T-helper 1 cell treated with Interleukin-12 subunit alpha and Interleukin-12 subunit beta and Interleukin-4 antibody, amounts not matched to agents 30 ng/mL and 1 ng/mL, for 36 hours (primary cell): ENCODE measurements around the gene SCAF1. TPM values are rescaled to one million over a fixed set of nuclear protein-coding genes. Genes with fewer than 3 reads are reported as not detected.

Source experiments
- intact Hi-C: fragments of 100-400 bp; cut with micrococcal nuclease; formaldehyde crosslinking; loops from one replicate; pipeline ENCODE4 v1.15.1; 2024
- total RNA-seq: library from RNA; stranded (reverse); gene quantifications from 2 replicates; pipeline ENCODE4 v1.2.3, GENCODE V29; 2022

The SCAF1 gene
- total RNA-seq, 1 donor from 2014 or later: 72.1 TPM

- intact Hi-C loops: loop anchor here (1.0 kb wide), 2 partner anchors 90 to 288 kb away; no protein-coding TSS in a partner anchor
These were observed 38.7 kb downstream of the SCAF1 start for GRCh38 chr19:49680421-49681351.

- intact Hi-C loops: no loop called here
These were observed 39.8 kb downstream of the SCAF1 start for GRCh38 chr19:49681830-49682229.

- intact Hi-C loops: no loop called here
These were observed 40.3 kb downstream of the SCAF1 start for GRCh38 chr19:49682274-49682673.

- intact Hi-C loops: no loop called here
These were observed 41.8 kb downstream of the SCAF1 start for GRCh38 chr19:49683814-49684250.

- intact Hi-C loops: no loop called here
These were observed 42.4 kb downstream of the SCAF1 start for GRCh38 chr19:49684251-49684982.

GRCh38 chr19:49684983-49685553 is 43.1 kb downstream of the SCAF1 start:
- intact Hi-C loops: no loop called here

- intact Hi-C loops: no loop called here
These were observed 43.9 kb downstream of the SCAF1 start for GRCh38 chr19:49685845-49686332.

GRCh38 chr19:49686503-49687088 is 44.6 kb downstream of the SCAF1 start:
- intact Hi-C loops: no loop called here

GRCh38 chr19:49687150-49687549 is 45.1 kb downstream of the SCAF1 start:
- intact Hi-C loops: no loop called here

- intact Hi-C loops: no loop called here
These were observed 45.7 kb downstream of the SCAF1 start for GRCh38 chr19:49687566-49688316.

- intact Hi-C loops: no loop called here
These were observed 46.6 kb downstream of the SCAF1 start for GRCh38 chr19:49688531-49689132.

- intact Hi-C loops: loop anchor here (10.0 kb wide), 1 partner anchor 295 kb away; no protein-coding TSS in a partner anchor
These were observed 47.4 kb downstream of the SCAF1 start, which contains the start of gene ADM5 for GRCh38 chr19:49689133-49690078. Gene ADM5 (plus strand): TSS chr19:49689594. CDS start chr19:49689838, 244 bp downstream.

- intact Hi-C loops: loop anchor here (10.0 kb wide), 1 partner anchor 295 kb away; no protein-coding TSS in a partner anchor
These were observed 48.2 kb downstream of the SCAF1 start for GRCh38 chr19:49690079-49690655.

- intact Hi-C loops: loop anchor here (1.0 to 10.0 kb wide), 2 partner anchors 76 to 294 kb away; no protein-coding TSS in a partner anchor
These were observed 48.7 kb downstream of the SCAF1 start, which contains the start of gene CPT1C for GRCh38 chr19:49690656-49691242. Gene CPT1C (plus strand): TSS chr19:49691116. CDS start chr19:49692253, 1,137 bp downstream.

GRCh38 chr19:49691243-49692146 is 49.5 kb downstream of the SCAF1 start:
- intact Hi-C loops: loop anchor here (1.0 to 10.0 kb wide), 2 partner anchors 75 to 293 kb away; no protein-coding TSS in a partner anchor

- intact Hi-C loops: loop anchor here (10.0 kb wide), 1 partner anchor 293 kb away; no protein-coding TSS in a partner anchor
These were observed 50.1 kb downstream of the SCAF1 start for GRCh38 chr19:49692147-49692506.
